ENCODE measurements around the gene SLC16A10.

SLC16A10 gene

DNA sequence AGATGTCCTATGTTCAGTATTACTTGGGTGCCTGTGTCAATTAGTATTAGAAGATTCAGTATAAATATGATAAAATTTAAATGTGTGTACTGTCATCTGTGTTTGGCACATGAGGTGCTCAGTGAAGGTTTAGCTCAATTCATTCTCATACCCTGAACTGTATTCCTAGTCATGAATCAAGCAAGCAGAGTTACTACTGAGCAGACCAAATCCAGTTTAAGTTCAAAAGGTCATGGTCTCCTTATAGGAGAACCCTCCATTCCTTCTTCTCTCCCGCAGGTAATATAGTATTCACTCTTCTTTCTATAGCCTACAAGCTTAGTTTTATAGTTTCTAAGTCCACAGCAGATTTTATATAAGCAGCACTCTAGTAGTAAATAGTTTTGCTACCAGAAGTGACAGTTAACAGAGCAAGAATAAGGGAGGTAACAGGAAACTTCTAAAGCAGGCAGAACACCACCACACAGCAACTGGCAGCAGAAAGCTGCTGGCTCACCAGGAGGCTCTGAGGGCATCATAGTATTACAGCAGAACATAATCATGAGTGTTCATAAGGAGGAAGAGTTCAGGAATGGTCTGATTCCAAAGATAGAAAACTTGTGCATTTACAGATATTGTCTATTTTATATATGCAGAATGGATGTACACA is 133.2 kb downstream of the SLC16A10 start:
- no peak overlapping the region for H3K4me3 ChIP-seq (ENCODE audit: low read length)
- TF ChIP-seq, protein P1, sequence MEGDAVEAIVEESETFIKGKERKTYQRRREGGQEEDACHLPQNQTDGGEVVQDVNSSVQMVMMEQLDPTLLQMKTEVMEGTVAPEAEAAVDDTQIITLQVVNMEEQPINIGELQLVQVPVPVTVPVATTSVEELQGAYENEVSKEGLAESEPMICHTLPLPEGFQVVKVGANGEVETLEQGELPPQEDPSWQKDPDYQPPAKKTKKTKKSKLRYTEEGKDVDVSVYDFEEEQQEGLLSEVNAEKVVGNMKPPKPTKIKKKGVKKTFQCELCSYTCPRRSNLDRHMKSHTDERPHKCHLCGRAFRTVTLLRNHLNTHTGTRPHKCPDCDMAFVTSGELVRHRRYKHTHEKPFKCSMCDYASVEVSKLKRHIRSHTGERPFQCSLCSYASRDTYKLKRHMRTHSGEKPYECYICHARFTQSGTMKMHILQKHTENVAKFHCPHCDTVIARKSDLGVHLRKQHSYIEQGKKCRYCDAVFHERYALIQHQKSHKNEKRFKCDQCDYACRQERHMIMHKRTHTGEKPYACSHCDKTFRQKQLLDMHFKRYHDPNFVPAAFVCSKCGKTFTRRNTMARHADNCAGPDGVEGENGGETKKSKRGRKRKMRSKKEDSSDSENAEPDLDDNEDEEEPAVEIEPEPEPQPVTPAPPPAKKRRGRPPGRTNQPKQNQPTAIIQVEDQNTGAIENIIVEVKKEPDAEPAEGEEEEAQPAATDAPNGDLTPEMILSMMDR (conservative IDR thresholded peaks at IDR 0.05; ENCODE audit: low read depth, low read length), result no peak
- DNase-seq (ENCODE audit: low read depth), result no peak

DNA sequence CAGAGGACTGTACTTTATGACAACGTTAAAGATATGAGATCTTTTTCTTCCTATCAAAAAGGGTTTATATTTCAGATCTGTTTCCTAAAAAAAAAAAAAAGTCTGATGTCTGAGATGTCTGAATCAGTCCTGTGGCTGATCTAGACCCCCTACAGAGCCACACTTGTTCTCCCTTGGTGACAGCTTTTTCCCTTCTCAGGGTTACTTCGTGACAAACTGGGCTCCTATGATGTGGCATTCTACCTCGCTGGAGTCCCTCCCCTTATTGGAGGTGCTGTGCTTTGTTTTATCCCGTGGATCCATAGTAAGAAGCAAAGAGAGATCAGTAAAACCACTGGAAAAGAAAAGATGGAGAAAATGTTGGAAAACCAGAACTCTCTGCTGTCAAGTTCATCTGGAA is 134.5 kb downstream of the SLC16A10 start:
- TF ChIP-seq, protein P1 (conservative IDR thresholded peaks at IDR 0.05; ENCODE audit: low read depth, low read length), result no peak
- no peak for DNase-seq (ENCODE audit: low read depth)
- H3K4me3 ChIP-seq (ENCODE audit: low read length), result no peak overlapping the region

DNA sequence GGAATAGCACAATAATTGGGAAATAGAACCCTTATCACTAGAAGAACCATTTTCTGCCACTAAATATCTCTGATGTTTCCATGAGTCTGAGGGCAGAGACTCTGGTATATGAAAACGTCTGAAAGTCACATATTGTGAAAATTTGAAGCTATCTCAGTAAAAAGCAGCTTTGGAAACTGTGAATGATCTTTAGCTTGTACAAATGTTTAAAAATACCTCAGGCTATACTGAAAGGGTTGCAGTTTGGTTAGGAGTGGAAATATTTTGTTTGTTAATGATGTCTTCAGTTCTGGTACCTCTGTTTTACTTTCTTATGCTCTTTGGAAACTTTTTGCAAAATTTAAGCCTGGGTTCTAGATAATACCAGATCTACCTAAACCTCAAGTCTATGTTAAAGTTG is 135.0 kb downstream of the SLC16A10 start:
- no peak overlapping the region for H3K4me3 ChIP-seq (ENCODE audit: low read length)
- TF ChIP-seq, protein P1 (conservative IDR thresholded peaks at IDR 0.05; ENCODE audit: low read depth, low read length), result no peak
- DNase-seq (ENCODE audit: low read depth), result no peak

DNA sequence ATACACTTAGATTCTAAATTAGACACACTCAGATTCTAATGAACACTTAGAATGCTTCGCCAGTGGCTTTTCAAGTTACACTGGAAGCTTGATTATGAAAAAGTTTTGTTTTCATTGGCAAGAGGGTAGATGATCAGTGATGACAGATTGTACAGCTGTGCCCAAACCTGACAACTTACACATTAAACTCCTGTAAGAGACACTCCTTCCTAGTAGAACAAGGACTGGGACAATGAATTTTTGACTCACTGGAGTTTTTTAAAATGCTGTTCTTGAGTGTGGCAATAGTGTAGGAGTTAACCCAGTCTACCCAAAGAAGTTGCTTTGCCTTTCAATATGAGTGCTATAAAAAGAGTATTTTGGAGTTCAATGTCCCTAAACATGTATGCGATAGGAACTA is 140.8 kb downstream of the SLC16A10 start:
- no peak overlapping the region for H3K4me3 ChIP-seq (ENCODE audit: low read length)
- TF ChIP-seq, protein P1 (conservative IDR thresholded peaks at IDR 0.05; ENCODE audit: low read depth, low read length), result no peak
- no peak for DNase-seq (ENCODE audit: low read depth)

DNA sequence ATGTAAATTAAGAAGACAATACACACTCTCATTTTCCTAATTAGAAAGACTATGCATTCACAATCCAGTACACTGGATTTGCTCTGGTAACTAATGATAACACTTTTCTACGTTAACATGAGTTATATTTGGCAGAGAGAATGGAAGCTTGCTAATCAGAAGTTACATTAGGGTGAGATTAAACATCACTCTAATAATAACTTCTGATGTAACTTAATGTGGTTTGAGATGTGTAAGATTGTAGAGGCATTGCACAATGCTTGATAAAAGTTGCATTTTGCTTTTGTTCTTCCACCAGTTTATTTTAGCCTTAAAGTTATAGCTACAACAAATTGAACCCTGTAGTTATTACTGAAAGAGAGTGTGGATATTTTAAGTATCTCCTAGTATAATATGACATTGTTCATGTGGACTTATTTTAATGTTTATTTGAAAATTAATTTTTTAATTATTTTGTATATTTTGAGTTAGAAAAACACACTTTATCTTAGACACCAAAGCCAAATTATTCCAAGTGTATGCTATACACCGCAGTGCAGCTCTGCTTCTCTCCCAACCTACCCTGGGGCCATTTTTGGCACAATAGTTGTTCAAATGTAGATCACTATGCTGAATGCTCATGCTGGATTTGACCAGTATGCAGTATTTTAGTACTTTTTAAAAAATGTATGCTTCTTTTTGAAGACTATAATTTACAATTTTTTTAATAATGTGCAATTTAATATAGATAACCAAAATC is 143.2 kb downstream of the SLC16A10 start:
- H3K4me3 ChIP-seq (ENCODE audit: low read length), result no peak overlapping the region
- DNase-seq (ENCODE audit: low read depth), result peak; percentile 62
- TF ChIP-seq, protein P1 (conservative IDR thresholded peaks at IDR 0.05; ENCODE audit: low read depth, low read length), result no peak

DNA sequence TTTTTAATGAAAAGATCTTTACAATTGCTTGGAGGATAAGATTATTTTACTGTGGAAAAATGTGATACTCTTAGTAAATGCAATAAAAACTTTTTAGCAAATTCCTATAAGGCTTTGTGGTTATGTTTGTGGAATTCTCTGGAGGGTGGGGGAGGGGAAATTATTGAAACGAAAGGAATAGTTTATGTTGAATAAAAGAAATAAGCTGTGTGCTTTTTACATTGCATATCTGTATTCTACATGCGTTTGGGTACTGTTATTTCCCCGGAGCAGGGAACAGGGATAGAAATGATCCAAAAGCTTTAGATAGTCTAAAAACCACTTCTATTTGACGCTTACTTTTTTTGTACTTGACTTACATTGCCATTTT is 143.8 kb downstream of the SLC16A10 start:
- no peak overlapping the region for H3K4me3 ChIP-seq (ENCODE audit: low read length)
- DNase-seq (ENCODE audit: low read depth), result peak; percentile 21
- TF ChIP-seq, protein P1 (conservative IDR thresholded peaks at IDR 0.05; ENCODE audit: low read depth, low read length), result no peak

GRCh38 chr6:111237852-111238251 is 150.5 kb downstream of the SLC16A10 start:
- H3K4me3 ChIP-seq (ENCODE audit: low read length), result no peak overlapping the region
- TF ChIP-seq, protein P1 (conservative IDR thresholded peaks at IDR 0.05; ENCODE audit: low read depth, low read length), result no peak
- DNase-seq (ENCODE audit: low read depth), result no peak

All from retinal pigment epithelial cell (primary cell).